SK-N-MC (cell line): Measurements from ENCODE around the gene BTG1.

Source experiments
- EZH2 ChIP-seq: fragments of 200-600 bp; sonication (generic); IDR thresholded peaks from one replicate; pipeline ENCODE4 v1.6.1; 2017; ENCODE audit warnings: antibody characterized with exemption
- FOXP2 ChIP-seq: optimal IDR thresholded peaks from 2 replicates; pipeline ENCODE3; 2011; ENCODE audit warnings: mild to moderate bottlenecking, moderate library complexity; ENCODE audit not compliant: insufficient read depth; ENCODE audit errors: extremely low read length, control extremely low read depth
- POLR2AphosphoS5 ChIP-seq: IDR thresholded peaks from 2 replicates; pipeline ENCODE4 v1.6.1; 2012; ENCODE audit warnings: mild to moderate bottlenecking, low read depth, low read length, borderline replicate concordance

DNA sequence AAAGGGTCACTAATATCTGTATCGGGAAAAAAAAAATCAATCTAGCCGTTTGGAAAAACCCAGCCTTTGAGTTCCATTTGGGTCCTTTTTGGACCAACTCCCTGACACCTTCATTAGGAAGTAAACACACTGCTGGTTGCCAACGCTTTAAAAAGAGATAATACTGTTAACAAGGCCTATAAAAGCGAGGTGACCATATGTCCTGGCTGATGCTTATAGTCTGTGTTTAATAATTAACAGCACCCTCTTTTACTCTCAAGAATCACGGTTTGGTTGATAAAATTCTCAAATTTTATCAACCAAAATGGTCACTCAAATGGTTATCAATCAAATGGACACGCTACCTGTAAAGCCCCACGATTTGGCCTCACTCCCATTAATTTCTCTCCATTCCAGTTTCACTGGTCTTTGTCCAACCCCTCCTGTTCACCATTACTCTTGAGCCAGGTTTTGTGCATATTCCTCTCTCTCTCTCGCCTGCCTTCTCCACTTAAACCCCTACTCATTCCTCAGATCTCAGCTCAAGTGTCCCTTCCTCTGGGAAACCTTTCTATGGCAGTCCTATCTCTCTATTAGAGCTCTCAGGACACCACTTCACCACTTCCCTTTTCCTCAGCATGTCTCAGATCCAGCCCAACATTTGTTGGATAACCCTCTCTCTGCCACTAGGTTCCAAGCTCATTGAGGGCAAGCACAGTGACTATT, 9.5 kb downstream of the BTG1 start:
- no peak for TF ChIP-seq EZH2
- no peak for TF ChIP-seq POLR2AphosphoS5
- TF ChIP-seq FOXP2 = no peak
